NCI-H510A treated with DMSO at 0.1 percent for 48 hours (cell line): ENCODE measurements around the gene LHPP.

Experiments
- DNase-seq: peaks from one replicate; lab custom pipeline; 2025; lab: John Stamatoyannopoulos, UW

The LHPP gene

GRCh38 chr10:124658591-124659242 is 197.1 kb downstream of the LHPP start:
- no peak for DNase-seq

GRCh38 chr10:124659380-124659779 is 197.8 kb downstream of the LHPP start:
- DNase-seq: no peak

- DNase-seq: no peak
Observed at GRCh38 chr10:124660404-124661125, 198.9 kb downstream of the LHPP start.

DNA sequence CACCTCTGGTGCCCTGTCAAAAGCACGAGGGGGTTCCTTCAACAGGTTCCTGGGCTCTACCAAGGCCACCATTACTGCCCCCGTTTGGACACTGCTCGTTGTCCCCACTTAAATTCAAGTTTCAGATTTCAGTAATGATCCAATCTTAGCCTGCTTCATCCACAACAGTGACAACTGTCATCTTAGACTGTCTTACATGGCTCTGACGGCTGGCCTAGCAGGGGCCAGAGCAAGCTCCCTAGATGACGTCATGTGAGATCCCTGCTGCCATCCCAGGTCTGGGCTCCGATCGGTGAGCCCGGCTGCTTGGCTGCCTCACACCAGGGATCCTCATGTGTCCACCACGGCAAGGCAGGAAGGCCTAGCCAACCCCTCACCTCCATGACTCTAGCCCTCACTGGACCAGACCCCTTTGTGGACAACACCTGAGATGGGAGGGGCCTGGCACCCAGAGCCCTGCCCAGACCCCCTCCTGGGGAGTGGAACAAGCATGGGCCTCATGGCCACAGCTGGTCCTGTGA is 200.1 kb downstream of the LHPP start:
- DNase-seq: no peak

DNA sequence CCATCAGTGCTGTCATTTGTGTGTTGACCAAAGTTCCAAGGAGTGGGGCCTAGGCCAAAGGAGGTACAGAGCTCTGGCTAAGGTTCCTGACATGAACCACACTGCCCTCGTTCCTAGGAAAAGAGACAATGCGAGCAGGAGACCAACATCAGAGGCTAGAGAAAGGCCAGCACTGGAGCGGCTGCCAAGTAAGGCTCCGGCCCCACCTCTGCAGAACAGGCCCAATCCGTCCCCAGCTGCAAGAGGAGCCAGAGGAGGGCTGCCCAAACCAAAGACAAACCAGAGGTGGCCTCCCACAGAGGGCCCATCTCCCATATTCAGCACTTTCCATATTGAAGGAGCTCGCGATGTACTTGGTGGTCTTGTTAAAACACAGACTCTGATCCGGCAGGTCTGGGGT is 201.6 kb downstream of the LHPP start:
- no peak for DNase-seq
